ENCODE results near the gene SNRNP25. TPM values are rescaled to one million over a fixed set of nuclear protein-coding genes. Genes with fewer than 3 reads are reported as not detected.

The SNRNP25 gene
- total RNA-seq, 3 donors from 2014 or later = 18.8 to 24.9 (median 20.6) TPM

- Histone ChIP-seq H3K36me3 (ENCODE audit: low read depth) (no peaks in the 10 kb centered on the region), H3K4me1 (ENCODE audit: low read depth) (peaks cover 3% of the 10 kb centered on the region), H3K4me3 (no peak overlapping the region), H3K9me3 (no peaks in the 10 kb centered on the region)
- intact Hi-C loops (cut with DNase I, micrococcal nuclease) = no loop called here
- ATAC-seq (no peak), DNase-seq (no peak)
- no peak for TF ChIP-seq CTCF (IDR thresholded peaks at IDR 0.05)
Observed at GRCh38 chr16:97822-98221, 44.2 kb downstream of the SNRNP25 start.

GRCh38 chr16:100989-101388, 47.4 kb downstream of the SNRNP25 start:
- Histone ChIP-seq H3K36me3 (ENCODE audit: low read depth) (no peaks in the 10 kb centered on the region), H3K4me3 (no peak overlapping the region), H3K9me3 (no peaks in the 10 kb centered on the region), H3K4me1 (ENCODE audit: low read depth) (peaks cover 3% of the 10 kb centered on the region)
- intact Hi-C loops (cut with DNase I, micrococcal nuclease) = no loop called here
- no peak for TF ChIP-seq CTCF (IDR thresholded peaks at IDR 0.05)
- DNase-seq (no peak), ATAC-seq (no peak)

GRCh38 chr16:101586-101985, 48.0 kb downstream of the SNRNP25 start:
- TF ChIP-seq CTCF (IDR thresholded peaks at IDR 0.05) = no peak
- H3K4me3 ChIP-seq = no peak overlapping the region
- H3K9me3 ChIP-seq = no peaks in the 10 kb centered on the region
- ATAC-seq = no peak
- intact Hi-C loops (cut with DNase I, micrococcal nuclease) = no loop called here
- no peak for DNase-seq
- H3K36me3 ChIP-seq (ENCODE audit: low read depth) = no peaks in the 10 kb centered on the region
- H3K4me1 ChIP-seq (ENCODE audit: low read depth) = peaks cover 3% of the 10 kb centered on the region

GRCh38 chr16:102060-102855, 48.6 kb downstream of the SNRNP25 start:
- H3K36me3 ChIP-seq (ENCODE audit: low read depth) = no peaks in the 10 kb centered on the region
- DNase-seq (no peak), ATAC-seq (peak; percentile 27)

GRCh38 chr16:104355-104754, 50.7 kb downstream of the SNRNP25 start:
- no peak overlapping the region for H3K4me3 ChIP-seq
- H3K9me3 ChIP-seq = no peaks in the 10 kb centered on the region
- no peaks in the 10 kb centered on the region for H3K36me3 ChIP-seq (ENCODE audit: low read depth)
- no peaks in the 10 kb centered on the region for H3K4me1 ChIP-seq (ENCODE audit: low read depth)
- ATAC-seq (no peak), DNase-seq (no peak)
- intact Hi-C loops (cut with DNase I, micrococcal nuclease) = no loop called here
- TF ChIP-seq CTCF (IDR thresholded peaks at IDR 0.05) = no peak

More at GRCh38 chr16:102060-102855, 48.6 kb downstream of the SNRNP25 start:
- Histone ChIP-seq H3K4me3 (no peak overlapping the region), H3K4me1 (ENCODE audit: low read depth) (no peaks in the 10 kb centered on the region), H3K9me3 (no peaks in the 10 kb centered on the region)
- no peak for TF ChIP-seq CTCF (IDR thresholded peaks at IDR 0.05)
- intact Hi-C loops (cut with DNase I, micrococcal nuclease) = no loop called here
